ENCODE results near the gene RCOR1.
"Not testable (repeated sequence)": the region's sequence is repeated elsewhere in the genome, so short reads cannot be mapped to it uniquely, and the experiment has no call there.

RCOR1 gene

GRCh38 chr14:102593825-102594137 is 1.3 kb downstream of the RCOR1 start:
- no peak for DNase-seq

GRCh38 chr14:102594514-102595175 is 2.2 kb downstream of the RCOR1 start:
- DNase-seq = peak; percentile 59

DNA sequence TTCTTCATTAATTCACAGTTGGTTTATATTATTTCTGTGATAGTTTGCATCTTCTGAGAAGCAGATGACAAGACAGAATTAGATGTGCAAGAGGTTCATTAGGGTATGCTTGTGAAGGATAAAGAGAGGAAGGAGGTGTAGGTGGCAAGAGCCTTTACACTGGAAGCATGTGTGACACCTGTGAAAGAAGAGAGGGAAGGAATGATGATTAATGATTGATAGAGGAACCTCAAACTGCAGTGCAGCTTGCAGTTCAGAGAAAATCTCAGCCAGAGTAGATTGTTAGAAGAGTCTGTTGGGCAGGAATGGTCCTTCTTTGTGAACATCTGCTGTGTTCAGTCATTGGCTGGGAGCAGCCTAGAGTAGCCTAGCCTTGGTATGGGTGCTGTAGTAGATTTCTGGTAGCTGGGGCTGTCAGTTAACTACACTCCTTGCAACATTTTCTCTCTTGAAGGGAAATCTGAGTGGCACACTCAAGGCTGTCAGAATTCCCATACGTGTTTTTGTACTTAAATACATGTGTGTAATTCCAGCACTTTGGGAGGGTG is 9.0 kb downstream of the RCOR1 start:
- DNase-seq = no peak

DNA sequence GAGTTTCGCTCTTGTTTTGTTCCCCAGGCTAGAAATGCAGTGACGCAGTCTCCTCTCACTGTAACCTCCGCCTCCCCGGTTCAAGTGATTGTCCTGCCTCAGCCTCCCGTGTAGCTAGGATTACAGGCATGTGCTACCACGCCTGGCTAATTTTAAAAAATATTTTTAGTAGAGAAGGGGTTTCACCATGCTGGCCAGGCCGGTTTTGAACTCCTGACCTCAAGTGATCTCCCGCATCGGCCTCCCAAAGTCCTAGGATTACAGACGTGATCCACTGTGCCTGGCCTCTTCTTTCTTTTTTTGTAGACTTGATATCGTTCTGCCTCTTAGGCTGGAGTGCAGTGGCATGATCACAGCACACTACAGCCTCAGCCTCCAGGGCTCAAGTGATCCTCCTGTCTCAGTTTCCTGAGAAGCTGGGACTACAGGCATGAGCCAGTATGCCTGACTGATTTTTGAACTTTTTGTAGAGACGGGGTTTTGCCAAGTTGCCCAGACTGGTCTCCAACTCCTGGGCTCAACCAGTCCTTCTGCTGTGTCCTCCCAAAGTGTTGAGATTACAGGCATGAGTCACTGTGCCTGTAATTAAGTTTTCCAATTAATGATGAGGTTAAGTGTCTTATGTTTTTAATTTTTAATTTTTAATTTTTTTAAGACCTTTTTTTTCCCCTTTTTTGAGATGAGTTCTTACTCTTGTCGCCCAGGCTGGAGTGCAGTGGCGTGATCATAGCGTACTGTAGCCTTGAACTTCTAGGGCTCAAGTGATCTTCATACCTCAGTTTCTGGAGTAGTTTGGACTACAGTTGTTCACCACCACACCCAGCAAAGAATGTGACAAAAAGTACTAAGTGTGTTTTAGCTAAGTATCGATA is 10.2 kb downstream of the RCOR1 start:
- DNase-seq = no peak

DNA sequence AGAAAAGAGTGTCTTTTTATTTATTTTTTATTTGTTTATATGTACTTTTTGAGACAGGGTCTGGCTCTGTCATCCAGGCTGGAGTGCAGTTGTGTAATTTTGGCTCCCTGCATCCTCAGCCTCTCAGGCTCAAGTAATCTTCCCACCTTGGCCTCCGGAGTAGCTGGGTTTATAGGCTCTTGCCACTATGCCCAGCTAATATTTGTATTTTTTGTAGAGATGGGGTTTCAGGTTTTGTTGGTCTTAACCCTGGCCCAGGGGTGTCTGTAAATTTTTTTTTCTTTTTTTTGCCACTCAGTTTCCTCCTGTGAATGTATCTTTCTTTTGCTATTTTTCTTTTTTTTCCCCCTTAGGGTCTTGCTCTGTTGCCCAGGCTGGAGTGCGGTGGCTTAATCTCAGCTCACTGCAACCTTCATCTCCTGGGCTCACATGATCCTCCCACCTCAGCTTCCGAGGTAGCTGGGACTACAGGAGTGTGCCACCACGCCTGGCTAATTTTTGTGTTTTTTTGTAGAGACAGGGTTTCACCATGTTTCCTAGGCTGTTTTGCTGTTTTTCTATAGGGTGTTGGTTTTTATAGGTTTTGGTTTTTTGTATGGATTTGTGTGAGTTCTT is 11.0 kb downstream of the RCOR1 start:
- DNase-seq = no peak

- no peak for DNase-seq
Observed at GRCh38 chr14:102604183-102604582, 11.7 kb downstream of the RCOR1 start.

DNA sequence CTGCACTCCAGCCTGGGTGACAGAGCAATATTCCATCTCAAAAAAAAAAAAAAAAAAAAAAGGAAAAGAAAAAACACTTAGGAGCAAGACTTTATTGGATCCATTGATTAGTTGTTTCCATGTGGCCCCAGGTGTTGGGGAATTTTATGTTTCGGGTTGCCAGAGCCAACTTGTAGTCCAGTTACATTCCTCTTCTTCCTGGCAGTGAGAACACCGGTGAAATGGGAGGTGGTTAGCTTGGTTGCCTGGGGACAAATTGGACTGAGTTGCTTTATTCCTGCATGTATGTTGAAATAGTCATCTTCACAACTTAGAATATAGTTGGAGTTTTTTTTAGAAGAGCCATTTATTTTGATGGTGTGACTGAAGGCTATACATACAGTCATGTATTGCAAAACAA is 12.6 kb downstream of the RCOR1 start:
- no peak for DNase-seq

DNA sequence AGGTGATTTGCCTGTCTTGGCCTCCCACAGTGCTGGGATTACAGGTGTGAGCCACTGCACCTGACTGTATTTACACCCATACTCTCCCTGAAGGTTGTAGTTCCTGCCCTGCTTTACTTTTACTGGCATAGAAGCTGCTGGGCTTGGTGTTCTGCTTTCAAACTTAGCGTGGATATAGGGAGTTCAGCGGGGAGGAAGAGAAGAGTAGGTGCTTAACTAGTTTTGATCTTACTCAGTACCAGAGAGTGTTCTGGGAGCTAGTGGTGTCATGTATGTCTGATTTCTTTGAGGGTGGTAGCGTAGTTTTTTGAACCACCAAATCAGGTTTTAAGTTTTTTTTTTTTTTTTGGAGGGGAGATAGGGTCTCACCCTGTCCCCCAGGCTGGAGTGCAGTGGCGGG is 13.8 kb downstream of the RCOR1 start:
- no peak for DNase-seq

GRCh38 chr14:102608064-102608446 is 15.6 kb downstream of the RCOR1 start:
- DNase-seq = no peak

GRCh38 chr14:102610968-102611811 is 18.7 kb downstream of the RCOR1 start:
- no peak for DNase-seq

GRCh38 chr14:102616318-102616717 is 23.9 kb downstream of the RCOR1 start:
- DNase-seq = no peak

GRCh38 chr14:102616799-102617198 is 24.4 kb downstream of the RCOR1 start:
- DNase-seq = no peak

DNA sequence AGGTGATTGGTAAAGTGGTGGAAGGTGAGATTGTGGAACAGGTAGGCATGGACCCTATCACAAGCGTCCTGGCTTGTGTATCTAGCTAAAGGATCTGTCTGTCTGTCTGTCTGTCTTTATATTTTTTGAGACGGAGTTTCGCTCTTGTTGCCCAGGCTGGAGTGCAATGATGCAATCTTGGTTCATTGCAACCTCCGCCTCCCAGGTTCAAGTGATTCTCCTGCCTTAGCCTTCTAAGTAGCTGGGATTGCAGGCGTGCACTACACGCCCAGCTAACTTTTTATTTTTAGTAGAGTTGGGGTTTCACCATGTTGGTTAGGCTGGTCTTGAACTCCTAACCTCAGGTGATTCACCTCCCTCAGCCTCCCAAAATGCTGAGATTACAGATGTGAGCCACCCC is 26.6 kb downstream of the RCOR1 start:
- DNase-seq = not testable (repeated sequence)

- DNase-seq = no peak
Observed at GRCh38 chr14:102620413-102620812, 28.0 kb downstream of the RCOR1 start.

DNA sequence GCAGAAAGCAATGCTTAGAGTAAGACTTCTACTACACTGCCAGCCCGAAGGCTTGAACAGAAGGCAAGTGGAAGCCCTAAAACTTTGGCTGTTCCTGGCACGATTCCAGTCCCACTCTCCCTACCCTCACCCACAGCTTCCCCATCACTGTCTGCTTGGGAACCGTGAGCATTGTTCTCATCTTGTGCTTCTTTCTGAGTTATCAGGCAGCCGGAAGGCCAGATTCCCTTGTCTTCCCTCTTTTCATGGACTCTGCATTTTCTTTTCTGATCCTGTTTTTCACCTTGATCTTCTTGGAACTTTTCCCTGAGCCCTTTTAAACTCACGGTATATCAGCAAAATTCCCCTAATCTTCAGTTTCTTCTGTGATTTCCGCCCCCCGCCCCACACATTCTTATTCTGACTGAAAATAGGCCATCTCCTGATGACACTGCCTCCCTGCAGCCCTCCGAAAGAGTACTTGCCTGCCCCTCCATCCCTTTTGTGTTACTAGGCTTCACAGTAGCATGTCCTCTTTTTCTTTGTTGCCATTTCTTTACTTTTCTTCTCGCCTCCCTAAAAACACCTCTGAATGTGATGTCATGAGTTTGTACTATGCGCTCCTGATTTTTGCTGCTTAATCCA is 29.9 kb downstream of the RCOR1 start:
- DNase-seq = no peak

DNA sequence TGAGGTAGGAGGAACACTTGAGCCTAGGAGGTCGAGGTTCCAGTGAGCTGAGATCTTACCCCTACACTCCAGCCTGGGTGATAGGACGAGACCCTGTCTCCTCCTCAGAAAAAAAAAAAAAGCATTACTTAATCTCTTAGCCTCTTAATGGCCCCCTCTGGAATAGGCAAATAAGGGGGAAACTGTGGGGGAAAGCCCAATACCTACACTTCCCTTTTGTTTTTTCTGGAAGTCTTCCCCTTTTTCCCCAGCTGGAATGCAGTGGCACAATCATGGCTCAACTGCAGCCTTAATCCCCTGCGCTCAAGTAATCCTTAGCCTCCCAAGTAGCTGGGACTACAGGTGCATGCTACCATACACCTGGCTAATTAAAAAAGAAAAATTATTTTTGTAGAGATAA is 32.2 kb downstream of the RCOR1 start:
- DNase-seq = no peak

GRCh38 chr14:102625564-102626296 is 33.3 kb downstream of the RCOR1 start:
- DNase-seq = no peak

DNA sequence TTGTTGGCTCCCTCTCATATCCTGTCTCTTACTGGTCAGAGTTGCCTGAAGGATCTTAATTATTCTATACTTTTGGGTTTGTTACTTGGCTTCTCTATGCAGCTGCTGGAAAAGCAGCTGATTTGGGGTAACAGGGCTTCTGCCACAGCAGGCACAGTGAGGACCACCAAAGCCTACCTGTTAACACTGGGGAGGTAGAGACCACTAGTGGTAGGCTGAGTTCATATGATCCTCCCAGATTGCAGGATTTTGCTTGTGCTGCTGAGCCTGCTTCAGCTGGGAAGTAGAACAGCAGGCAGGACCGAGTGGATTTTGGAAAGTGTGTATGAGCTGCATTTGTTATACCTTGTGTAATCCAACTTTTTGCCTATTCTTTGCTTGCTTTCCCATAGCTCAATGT is 34.1 kb downstream of the RCOR1 start:
- no peak for DNase-seq

DNA sequence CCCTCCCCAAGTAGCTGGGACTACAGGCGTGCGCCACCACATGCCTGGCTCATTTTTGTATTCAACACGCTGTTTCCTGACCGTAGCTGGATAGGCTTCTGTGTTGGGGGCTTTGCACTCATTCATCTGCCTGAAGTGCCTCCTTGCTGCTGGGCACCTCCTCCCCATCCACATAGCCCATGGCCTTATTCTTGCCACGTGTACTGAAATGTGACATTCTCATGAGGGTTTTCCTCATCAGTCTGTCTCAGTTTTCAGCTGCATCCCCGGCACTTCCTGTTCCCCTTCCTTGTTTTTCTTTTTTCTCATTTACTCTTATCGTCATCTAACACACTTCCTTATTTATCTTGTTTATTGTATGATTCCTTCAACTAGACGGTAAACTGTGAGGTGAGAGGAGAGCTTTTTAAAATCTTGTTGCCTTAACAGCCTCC is 36.6 kb downstream of the RCOR1 start:
- no peak for DNase-seq

DNA sequence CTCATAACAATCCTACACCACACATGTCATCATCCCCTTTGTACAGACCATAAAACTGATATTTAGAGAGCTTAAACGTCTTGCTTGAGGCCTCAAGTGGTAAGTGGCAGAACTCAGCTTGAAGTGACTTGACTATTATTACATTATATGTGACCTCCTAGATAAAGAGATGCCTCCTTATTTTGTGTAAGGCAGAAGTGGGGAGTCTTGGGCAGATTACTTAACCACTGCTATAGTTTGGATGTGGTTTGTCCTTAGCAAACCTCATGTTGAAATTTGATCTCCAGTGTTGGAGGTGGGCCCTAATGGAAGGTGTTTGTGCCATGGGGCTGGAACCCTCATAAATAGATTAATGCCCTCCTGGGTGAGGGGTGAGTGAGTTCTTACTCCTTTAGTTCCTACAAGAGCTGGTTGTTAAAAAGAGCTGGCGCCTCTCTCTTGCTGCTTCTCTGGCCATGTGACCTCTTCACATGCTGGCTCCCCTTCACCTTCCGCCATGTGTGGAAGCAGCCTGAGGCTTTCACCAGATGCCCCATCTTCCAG is 37.4 kb downstream of the RCOR1 start:
- DNase-seq = no peak

GRCh38 chr14:102630405-102630804 is 38.0 kb downstream of the RCOR1 start:
- no peak for DNase-seq
